Kasumi-1 (cell line): ENCODE results near the gene TAPT1.

Experiments
- DNase-seq, 2 experiments: peaks; one replicate each; lab custom pipeline; 2025; lab: John Stamatoyannopoulos, UW

The TAPT1 gene

DNA sequence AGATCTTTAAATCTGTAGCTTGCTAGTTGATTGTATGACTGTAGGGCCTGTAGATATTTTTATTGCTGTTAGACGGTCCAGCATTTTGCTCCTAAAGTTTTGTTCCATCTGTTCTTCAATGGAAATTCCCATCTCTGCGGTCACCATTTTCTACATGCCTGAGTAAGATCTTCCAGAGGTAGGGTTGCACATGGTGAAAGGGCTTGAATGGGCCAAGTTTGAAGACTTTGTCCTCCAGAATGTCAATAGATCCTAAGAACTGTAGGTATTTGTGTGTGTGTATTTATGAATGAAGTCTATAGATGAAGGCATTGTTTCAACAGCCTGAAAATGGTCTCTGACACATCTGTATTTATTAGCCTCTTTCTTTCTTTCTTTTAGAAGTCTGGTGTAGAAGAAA is 22.3 kb upstream of the TAPT1 start:
- DNase-seq = no peak

DNA sequence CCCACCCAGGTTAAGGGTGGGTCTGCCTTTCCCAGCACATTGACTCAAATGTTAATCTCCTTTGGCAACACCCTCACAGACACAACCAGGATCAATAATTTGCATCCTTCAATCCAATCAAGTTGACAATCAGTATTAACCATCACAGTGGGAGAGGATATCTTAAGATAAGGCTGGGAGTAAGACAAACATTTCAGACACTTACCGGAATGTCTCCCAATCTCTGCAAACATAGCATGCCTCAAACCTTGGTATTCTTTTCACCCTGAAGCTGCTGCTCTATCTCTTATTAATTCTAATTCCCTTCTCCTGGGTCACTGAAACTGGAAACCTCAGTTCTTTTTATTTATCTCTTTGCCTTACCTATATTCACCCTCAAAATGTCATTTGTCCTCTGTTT is 19.0 kb upstream of the TAPT1 start:
- DNase-seq = no peak

DNA sequence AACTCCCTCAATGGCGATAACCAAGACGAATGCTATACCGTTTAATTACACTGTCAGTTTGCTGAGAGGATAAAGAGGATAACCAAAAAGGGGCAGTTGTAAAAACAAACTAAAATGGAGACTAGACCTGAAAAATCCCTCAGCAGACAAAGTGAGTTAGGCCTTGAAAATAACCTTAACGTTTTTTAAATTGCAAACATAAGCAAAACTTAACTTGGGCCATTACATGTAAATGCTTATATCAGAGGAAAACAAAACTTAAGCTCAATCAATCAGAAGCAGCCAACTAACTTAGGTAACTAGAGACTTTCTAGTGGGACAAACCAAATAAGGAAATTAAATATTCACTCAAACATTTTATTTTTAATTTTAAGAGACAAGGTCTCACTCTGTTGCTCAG is 17.0 kb upstream of the TAPT1 start:
- DNase-seq = no peak

DNA sequence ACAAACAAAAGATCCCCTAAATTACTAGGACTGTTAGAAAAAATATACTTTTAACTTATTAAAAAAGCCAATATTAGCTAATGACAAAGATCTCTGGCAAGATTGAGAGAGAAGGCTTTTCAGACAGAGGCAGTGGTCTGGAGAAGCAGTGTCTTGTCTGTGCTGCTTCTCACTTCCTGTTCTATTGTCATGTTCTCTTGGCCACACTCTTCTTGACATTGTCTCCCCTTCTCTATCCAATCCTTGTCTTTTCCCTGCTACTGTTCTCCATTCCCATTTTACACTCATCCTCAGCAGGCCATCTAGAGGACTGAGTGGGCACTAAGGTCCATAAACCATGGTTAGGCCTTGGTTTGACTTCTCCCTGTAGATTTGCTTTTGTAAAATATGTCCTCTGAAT is 14.0 kb upstream of the TAPT1 start:
- DNase-seq = peak in 1 of 2 experiments; percentile 22

DNA sequence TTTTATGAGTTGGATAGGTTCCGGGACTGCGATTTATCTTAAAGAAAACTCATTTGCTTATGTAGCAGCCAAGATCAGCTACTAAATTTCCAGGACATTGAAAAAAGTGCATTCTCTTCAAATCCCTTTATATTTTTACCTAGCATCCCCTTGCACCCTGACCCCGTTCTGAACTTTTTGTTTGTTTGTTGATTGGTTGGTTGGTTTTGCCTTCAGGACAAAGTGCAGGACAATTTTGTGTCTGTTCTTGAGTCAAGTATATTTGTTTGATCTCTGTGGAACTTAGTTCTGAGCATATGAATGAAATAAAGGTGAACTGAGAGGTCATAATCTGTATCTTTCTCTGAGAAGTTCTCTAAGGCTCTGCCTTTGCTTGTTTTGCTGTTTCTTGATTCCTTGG is 12.8 kb upstream of the TAPT1 start:
- no peak for DNase-seq

DNA sequence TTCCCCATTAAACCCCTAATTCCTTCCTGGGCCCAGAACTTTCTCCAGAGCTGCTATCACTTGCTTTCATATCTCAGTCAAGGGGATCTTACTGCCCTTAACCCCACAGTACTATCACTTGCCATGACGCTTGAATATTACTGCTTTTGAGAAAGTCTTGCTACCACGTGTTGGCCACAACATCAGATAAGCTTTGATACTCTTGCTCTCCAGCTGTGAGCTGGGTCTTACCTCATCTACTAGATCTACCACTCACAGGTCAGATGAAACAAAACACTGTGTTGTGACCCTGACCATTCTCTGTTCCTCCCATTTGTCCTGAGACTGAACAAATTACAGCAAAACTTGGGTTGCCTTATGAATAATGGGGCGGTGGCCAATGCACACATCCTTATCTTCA is 12.1 kb upstream of the TAPT1 start:
- DNase-seq = no peak

DNA sequence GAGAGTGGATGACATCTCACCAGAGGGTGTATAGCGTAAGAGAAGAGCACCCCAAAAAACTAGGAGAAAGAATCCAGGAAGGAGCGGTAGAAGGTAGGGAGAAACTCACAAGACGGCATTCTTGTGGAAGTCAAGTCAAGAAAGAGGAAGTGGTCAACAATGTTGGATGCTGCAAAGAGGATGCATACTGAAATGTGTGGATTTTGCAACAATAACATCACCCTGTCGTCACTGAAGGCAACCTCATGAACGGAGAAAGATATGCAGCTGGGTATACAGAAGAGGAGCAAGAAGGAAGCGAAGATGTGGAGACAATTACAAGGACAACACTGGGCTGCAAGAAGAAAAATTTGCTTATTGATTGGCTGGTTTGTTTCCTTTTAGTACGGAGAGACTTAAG is 11.4 kb upstream of the TAPT1 start:
- DNase-seq = peak; percentile 94 to 95

DNA sequence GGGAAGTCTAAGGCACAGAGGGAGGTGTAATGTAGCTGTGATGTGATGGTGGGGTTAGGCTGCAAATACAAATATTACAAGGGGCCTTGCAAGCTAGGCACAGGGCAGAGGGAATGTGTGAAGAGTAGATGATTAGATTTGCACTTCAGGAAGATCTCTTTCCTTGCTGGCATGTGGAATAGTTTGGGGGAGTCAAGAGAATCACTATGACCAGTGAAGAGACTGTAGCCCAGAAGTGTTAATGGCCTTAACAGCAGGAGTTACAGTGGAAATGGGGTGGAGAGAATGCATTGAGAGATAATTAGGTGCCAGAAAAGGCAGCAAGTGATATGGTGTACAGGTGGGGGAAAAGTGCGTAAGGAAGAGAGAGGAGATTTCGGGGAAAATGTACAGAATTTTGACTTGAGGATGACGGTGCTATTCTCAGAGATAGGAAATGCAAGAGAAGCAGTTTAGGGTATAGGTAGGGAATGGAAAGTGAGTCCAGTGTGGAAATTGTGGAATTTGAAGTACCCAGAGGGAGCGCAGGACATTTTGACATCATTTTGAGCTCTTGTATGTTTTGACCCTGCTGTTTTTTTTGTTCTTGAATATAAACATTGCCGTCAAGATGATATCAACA is 10.2 kb upstream of the TAPT1 start:
- DNase-seq = no peak

DNA sequence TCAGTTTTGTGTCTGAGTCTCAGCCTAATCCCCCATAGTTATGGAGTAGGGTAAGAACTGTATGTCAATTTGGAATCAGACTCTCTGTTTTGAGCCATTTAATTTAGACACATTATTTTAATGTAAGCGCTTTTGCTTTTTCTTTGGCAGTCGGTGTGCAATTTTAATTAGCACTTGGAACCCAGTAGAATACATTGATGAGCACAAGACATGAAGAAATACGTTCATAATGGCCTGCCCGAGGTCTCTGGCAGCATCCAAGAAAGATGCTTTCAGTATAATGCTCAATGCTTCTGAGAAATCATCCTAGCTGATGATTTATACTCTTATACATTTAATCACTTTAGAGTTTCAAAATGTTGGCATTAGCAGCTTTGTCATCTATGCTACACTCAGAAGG is 8.9 kb upstream of the TAPT1 start:
- no peak for DNase-seq

DNA sequence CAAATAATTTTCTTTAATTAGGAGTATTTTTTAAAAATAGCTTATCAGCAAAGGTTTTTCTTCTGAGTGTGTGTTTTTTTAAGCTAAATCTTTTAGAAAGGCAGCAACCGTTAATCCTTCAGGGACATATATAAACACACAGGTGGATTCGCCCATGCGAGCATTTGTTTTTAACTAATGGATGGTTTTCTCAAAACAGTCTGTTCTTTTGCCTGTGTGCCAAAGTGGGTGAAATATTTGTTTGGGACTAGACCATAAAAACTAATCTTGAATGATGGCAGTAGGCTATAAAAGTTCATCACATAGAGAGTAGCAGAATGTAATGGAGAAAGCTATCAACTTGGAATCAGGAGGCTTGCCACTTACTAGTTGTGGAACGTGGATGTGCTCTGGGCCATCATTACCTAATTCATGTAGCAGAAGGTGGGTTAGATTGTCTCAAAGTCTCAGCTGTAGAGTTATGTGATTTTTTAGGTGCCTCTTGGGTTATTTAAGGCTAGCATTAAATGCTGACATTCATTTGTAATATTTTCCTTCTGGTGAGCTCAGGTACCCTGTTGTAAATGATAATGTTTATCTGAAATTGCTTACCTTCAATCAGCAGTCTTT is 7.4 kb upstream of the TAPT1 start:
- no peak for DNase-seq

DNA sequence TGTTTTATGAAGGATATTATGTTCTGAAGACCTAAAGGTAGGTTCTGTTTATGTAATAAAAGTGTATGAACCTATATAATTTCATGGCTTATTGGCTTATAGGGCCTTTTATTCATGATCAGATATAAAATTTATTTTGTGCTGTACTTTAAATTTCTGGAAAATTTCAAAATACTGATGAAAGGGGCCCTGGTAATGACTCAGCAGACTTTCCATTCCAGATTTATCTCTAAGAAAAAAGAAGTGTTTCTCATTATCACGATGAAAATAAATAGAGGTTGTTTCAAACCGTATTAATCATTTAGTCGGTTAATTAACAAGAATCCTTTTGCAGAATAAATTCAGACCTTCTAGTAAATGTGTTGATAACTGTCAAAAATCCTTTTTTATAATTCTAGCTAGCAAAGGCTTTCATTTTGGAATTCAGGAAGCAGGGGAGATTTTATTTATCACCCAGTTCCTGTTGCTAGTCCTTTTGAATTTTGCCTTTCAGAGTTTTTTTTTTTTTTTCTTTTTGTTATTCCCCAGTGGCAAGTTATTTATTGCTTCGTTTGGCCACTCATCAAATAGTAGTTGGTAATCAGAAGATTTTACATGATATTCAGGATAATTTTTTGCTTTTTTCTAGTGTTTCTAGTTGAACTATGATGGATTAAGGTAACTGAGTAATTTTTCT is 5.4 kb upstream of the TAPT1 start:
- DNase-seq = no peak

DNA sequence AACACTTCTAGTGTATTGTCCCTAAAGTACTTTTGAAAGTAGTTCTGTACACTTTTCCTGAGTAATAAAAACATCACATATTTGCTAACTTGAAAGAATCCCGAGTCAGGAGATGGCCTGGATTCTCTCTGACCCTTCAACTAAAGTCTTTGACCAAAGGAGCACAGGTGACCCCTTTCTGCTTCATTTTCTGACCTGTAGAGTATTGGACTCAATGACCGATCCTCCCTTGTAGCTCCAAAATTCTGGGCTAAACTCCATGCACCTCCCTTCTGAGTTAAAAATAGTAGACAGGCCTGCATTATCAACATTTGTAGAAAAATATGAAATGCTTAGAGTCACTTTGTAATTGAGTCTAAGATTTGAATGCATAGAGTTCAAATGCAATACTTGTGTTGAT is 4.0 kb upstream of the TAPT1 start:
- DNase-seq = no peak

DNA sequence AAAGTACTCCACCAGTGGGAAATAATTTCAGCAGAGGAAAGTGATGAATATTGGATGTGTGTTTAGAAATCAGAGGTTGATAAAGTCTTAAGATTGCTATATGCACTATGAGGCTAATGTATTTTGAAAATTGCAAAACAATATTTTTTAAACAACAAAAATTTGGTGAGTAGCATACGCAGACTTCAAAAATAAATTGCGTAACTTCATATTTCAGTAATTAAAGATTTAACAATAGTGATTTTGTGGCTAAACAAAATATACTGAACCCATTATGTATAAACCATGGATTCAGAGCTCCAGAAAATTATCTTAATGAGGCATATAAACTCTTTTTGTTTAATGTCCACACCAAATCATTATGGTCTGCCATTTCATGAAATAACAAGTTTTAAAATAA is 3.3 kb upstream of the TAPT1 start:
- no peak for DNase-seq

DNA sequence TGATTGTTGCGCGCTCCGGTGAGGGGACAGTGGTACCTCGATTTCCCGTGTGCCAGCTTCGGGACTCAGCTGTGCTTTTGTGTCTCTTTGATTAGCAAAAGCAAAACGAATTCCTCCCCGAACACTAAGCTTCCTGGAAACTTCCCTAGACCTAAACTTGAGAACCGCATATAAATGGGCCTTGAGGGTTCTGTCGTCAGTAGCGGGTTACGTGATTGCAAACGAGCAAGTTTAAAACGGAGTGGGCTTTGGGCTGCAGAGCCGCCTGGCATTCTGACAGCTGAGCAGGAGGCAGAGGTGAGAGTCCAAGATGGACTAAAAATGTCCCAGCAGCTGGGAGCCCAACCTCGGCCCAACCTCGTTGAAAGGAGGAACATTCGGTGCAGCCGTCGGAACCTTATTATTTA is 1.2 kb upstream of the TAPT1 start:
- peak; percentile 26 to 39 for DNase-seq

DNA sequence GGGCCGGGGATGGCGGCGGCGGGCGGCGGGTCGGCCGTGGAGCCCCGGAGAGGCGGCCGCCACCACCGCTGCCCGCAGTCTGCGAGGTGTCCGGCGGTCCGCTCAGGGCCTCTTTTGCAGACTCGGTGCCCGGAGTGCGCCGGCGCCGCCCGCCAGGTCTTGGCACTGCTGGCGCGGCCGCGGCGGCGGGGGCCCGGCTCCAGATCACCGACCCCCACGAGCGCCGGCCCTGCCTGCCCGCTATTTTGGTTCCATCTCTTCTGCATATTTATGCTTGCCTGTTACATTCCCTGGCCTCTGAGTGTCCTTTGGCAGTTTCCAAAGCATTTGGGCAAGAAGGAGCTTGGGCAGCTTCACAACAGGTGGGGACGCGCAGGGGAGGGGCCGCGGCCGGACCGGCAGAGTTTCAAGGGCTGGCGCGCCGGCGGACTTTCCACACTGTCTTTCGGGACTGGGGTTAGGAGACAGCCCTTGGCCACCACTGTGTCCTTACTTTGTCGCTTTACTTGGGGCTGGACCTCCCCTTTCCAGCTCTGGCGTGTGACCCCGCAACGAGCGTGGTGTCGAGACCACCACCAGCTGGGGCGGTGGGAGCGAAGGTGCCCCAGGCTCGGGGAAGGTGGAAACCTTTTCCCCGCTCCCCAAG is 668 bp upstream of the TAPT1 start:
- peak; percentile 34 to 39 for DNase-seq

DNA sequence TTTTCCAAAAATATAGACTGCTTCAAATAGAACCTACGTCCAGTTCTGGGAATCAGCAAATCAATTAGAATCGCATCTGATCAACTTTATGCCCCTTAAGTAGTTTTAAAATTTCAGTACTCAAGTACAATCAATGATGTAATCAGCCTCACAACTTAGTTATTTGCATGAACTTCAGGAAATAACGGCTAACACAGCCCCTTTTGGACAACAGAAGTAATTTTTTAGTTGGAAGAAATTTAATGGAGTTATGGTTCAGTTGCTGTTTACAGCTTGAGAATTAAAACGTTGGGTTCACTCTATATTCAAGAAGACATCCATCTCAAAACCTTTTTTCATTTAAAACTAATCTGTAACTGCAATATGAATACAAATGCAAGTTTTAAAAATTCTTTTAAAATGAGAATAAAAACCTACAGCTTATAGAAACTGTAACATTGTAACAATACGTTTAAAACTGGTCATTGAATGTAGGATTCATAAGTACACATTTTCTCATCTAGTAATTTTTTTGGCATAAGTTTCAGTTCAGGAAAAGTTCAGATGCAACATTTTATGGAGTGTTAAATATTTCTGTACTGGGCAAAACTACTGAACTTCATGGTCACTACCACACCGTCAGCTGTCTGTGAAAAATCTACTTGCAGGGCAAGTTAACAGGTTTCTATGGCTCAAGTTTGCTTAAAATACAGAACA is 956 bp downstream of the TAPT1 start:
- DNase-seq = peak; percentile 59 to 76

DNA sequence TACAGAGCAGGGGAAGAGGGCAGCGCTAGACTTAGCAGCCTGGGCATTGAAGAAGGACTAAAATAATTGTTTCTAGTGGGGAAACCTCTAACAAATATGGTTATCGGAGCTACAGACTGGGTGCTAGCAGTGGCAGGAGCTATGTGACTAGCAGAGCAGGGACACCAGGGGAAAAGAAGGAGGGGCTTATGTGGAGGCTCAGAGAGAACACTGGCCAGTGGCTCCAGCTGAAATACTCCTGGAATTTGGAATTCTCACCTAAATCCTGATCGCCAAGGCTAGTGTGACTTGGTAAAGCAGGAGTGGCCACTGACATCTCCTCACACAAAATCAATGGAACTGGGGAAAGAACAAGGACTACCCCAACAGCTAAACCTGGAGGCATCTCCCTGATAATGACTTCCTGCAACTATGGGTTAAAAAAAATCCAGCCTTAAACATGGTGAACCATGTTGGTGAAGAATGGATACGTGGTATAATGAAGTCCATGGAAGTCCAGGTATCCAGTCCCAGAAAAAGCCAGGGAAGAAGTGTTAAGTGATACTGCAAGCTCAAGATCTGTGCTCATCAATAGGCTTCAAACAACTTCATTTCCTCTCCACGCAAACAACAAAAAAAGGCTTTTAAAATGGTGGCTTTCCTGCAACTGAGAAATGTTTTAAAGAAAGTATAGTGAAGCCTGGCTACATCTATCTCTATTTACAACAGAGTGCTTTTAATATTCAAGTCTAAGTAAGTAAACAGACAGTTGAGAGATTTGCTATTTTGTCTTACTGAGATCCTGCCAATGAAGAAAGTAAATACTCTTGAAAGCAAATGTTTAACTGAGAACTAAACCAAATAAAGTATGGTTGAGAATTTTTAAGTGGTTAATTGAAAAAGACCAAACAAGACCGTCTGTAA is 1.8 kb downstream of the TAPT1 start:
- DNase-seq = peak; percentile 31 to 41

DNA sequence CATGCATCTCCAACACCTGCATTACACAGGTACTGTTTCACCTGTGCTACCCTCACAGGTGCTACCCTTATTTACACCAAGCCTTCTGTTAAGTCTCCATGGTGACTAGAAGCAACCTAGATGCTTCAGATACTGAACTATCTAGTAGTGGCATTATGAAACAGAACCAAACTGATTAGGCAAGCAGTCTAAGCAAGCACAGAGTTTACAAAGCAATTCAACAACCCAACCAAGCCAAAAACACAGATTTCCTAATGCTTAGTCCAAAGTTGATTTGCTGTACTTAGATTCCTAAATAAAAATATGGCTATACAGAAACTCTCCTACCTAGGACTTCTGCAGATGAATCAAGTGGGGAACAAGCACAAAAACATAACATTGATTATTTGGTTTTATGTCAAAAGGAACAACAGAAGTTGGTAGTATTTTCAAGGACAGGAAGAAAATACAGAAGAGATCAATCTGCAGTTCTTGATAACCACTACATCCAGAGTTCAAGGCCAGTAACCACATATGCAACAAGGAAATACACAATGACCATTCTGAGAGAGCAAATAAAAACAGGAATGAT is 3.2 kb downstream of the TAPT1 start:
- no peak for DNase-seq

DNA sequence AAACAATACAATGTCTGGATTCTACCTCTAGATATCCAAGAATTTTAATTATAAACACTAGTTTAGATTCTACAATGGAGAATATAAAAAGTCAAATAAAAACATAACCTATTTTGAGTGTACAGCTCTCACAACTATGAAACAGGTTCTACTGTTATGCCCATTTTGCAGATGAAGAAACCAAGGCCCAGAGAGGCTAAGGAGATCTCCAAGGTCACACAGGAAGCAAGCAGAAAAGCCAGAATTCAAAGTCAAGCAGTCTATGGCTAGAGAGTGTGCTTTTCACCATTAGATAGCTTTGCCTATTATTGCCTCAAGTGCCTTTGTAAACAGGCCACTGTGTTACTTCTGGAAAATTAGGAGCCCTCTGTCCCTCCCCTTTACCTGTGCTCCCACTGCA is 7.3 kb downstream of the TAPT1 start:
- no peak for DNase-seq

DNA sequence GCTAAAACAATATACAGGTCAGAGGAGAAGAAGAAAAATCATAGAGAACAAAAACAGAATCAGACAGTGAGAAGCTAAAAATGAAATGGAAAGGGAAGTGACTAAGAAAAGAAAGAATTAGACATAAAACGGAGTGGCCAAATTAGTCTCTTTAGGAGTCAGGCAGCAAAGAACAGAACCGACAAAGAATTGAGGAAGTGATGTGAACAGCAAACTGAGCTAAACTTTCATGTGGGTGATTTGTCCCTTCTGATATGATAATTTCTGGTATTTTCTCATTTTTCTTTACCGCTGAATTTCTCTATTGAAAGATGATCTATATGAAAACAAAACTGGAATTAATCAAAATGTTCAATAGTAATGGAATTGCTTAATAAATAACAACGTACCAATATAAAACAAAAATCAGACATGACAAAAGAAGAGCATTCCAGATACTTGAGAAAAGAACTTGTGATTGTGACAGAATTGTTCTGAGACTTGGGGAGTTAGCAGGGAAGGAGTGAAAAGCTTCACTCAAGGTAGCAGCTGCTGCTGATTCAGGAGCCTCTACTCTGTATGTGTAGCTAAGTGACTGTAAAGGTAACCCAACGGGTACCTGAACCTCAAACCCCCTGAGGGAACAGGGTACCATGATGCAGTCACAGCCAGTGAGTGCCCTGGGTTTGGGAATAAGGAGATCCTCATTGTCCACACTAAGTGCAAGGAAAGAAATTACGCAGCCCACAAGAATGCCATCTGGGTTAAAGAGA is 8.8 kb downstream of the TAPT1 start:
- peak; percentile 48 to 65 for DNase-seq
